Breast epithelium (tissue), 4 donors: ENCODE measurements around the gene COQ9. TPM values are rescaled to one million over a fixed set of nuclear protein-coding genes. Genes with fewer than 3 reads are reported as not detected.
"Not testable (repeated sequence)": the region's sequence is repeated elsewhere in the genome, so short reads cannot be mapped to it uniquely, and the experiment has no call there.

Source experiments
- DNase-seq, 2 donors: peaks; one replicate each; pipeline ENCODE4 v3.0.0-alpha.2; 2019; ENCODE audit warnings: low spot score in 2 of 2
- H3K27ac ChIP-seq, 2 donors: fragments of 200-600 bp; sonication (generic) in 1 of 2; one replicate each; pipeline ENCODE4 v1.5.1; 2016 to 2019; ENCODE audit warnings: mild to moderate bottlenecking in 1 of 2
- H3K27me3 ChIP-seq, 2 donors: fragments of 200-600 bp; sonication (generic) in 1 of 2; one replicate each; pipeline versions ENCODE4 v1.5.1 to v1.6.0; 2017 to 2019; ENCODE audit warnings: control low read depth in 1 of 2, mild to moderate bottlenecking in 1 of 2
- H3K36me3 ChIP-seq: fragments of 200-600 bp; one replicate; pipeline ENCODE4 v1.5.1; 2019
- H3K4me1 ChIP-seq, 2 donors: fragments of 200-600 bp; sonication (generic); one replicate each; pipeline ENCODE4 v1.5.1; 2016 to 2019; ENCODE audit warnings: control low read depth in 1 of 2
- H3K4me3 ChIP-seq, 3 donors: fragments of 200-600 bp; sonication (generic); 1 replicate in 2 of 3; 2 replicates in 1 of 3; pipeline ENCODE4 v1.5.1; 2016 to 2019; ENCODE audit warnings: mild to moderate bottlenecking in 3 of 3, moderate library complexity in 2 of 3
- H3K9me3 ChIP-seq, 2 donors: fragments of 200-600 bp; sonication (generic) in 1 of 2; one replicate each; pipeline ENCODE4 v1.5.1; 2016 to 2019; ENCODE audit warnings: control low read depth in 1 of 2
- CTCF ChIP-seq, 3 donors: fragments of 450-650 bp; IDR thresholded peaks; one replicate each; pipeline ENCODE4 v1.5.1; 2016 to 2017; ENCODE audit warnings: antibody characterized with exemption in 3 of 3, mild to moderate bottlenecking in 3 of 3, moderate library complexity in 3 of 3
- POLR2A ChIP-seq: fragments of 450-650 bp; IDR thresholded peaks from one replicate; pipeline ENCODE4 v1.6.1; 2016; ENCODE audit warnings: antibody characterized with exemption, mild to moderate bottlenecking, moderate library complexity
- POLR2AphosphoS5 ChIP-seq, 3 donors: sonication (generic); formaldehyde crosslinking; IDR thresholded peaks; one replicate each; pipeline ENCODE4 v1.6.1; 2017; ENCODE audit warnings: antibody characterized with exemption in 3 of 3
- intact Hi-C: fragments of 100-400 bp; cut with DNase I; formaldehyde crosslinking; loops from one replicate; pipeline ENCODE4 v1.15.1; 2023; ENCODE audit warnings: low total_unique reads
- total RNA-seq, 3 donors: library from RNA; depleted of rRNA; stranded (reverse); fragments of >200 nt; gene quantifications; one replicate each; pipeline ENCODE4 v1.1.0, GENCODE V29; 2016

Gene COQ9
- total RNA-seq, 3 donors from 2014 or later = 36.0 to 42.6 (median 40.7) TPM

GRCh38 chr16:57427824-57428223, 19.5 kb upstream of the COQ9 start:
- Histone ChIP-seq H3K27ac (no peak overlapping the region), H3K9me3 (no peaks in the 10 kb centered on the region), H3K27me3 (no peaks in the 10 kb centered on the region), H3K4me1 (peaks cover 0 to 4% of the 10 kb centered on the region in 2 donors), H3K4me3 (no peak overlapping the region), H3K36me3 (peaks cover 17% of the 10 kb centered on the region)
- TF ChIP-seq POLR2AphosphoS5 (IDR thresholded peaks at IDR 0.05) (no peak), POLR2A (no peak), CTCF (IDR thresholded peaks at IDR 0.05) (no peak)
- intact Hi-C loops = no loop called here
- DNase-seq = no peak

- no peak for DNase-seq
- TF ChIP-seq POLR2AphosphoS5 (IDR thresholded peaks at IDR 0.05) = no peak
- intact Hi-C loops = no loop called here
Observed at GRCh38 chr16:57430955-57431354, 16.3 kb upstream of the COQ9 start.

GRCh38 chr16:57432505-57432904, 14.8 kb upstream of the COQ9 start:
- DNase-seq = no peak
- intact Hi-C loops = no loop called here
- H3K9me3 ChIP-seq = no peaks in the 10 kb centered on the region
- TF ChIP-seq POLR2AphosphoS5 (IDR thresholded peaks at IDR 0.05) (no peak), CTCF (IDR thresholded peaks at IDR 0.05) (no peak), POLR2A (no peak)
- H3K27me3 ChIP-seq = no peaks in the 10 kb centered on the region
- no peak overlapping the region for H3K27ac ChIP-seq
- peaks cover 25% of the 10 kb centered on the region for H3K36me3 ChIP-seq
- H3K4me1 ChIP-seq = no peaks in the 10 kb centered on the region
- H3K4me3 ChIP-seq = no peak overlapping the region

More at GRCh38 chr16:57430955-57431354, 16.3 kb upstream of the COQ9 start:
- Histone ChIP-seq H3K4me1 (no peaks in the 10 kb centered on the region), H3K27ac (no peak overlapping the region), H3K27me3 (no peaks in the 10 kb centered on the region), H3K9me3 (no peaks in the 10 kb centered on the region), H3K4me3 (no peak overlapping the region), H3K36me3 (peaks cover 25% of the 10 kb centered on the region)

- no peaks in the 10 kb centered on the region for H3K27me3 ChIP-seq
- no peak overlapping the region for H3K27ac ChIP-seq
- no peak for DNase-seq
- TF ChIP-seq CTCF (IDR thresholded peaks at IDR 0.05) = no peak
- no peak for TF ChIP-seq POLR2A
- no peak for TF ChIP-seq POLR2AphosphoS5 (IDR thresholded peaks at IDR 0.05)
- no peak overlapping the region for H3K4me3 ChIP-seq
- peaks cover 25% of the 10 kb centered on the region for H3K36me3 ChIP-seq
- H3K9me3 ChIP-seq = no peaks in the 10 kb centered on the region
- H3K4me1 ChIP-seq = no peaks in the 10 kb centered on the region
- intact Hi-C loops = no loop called here
Observed at GRCh38 chr16:57432989-57433388, 14.3 kb upstream of the COQ9 start.

GRCh38 chr16:57434003-57434402, 13.3 kb upstream of the COQ9 start:
- no peak for TF ChIP-seq CTCF (IDR thresholded peaks at IDR 0.05)
- TF ChIP-seq POLR2A = no peak
- TF ChIP-seq POLR2AphosphoS5 (IDR thresholded peaks at IDR 0.05) = no peak
- H3K4me3 ChIP-seq = no peak overlapping the region
- no peak overlapping the region for H3K27ac ChIP-seq
- peaks cover 29% of the 10 kb centered on the region for H3K36me3 ChIP-seq
- no peaks in the 10 kb centered on the region for H3K9me3 ChIP-seq
- DNase-seq = no peak
- no peaks in the 10 kb centered on the region for H3K27me3 ChIP-seq
- H3K4me1 ChIP-seq = no peaks in the 10 kb centered on the region
- intact Hi-C loops = no loop called here

GRCh38 chr16:57435838-57436237, 11.4 kb upstream of the COQ9 start:
- intact Hi-C loops = no loop called here
- Histone ChIP-seq H3K4me3 (no peak overlapping the region), H3K36me3 (peaks cover 22% of the 10 kb centered on the region), H3K27ac (no peak overlapping the region), H3K4me1 (no peaks in the 10 kb centered on the region), H3K27me3 (no peaks in the 10 kb centered on the region), H3K9me3 (no peaks in the 10 kb centered on the region)
- no peak for TF ChIP-seq CTCF (IDR thresholded peaks at IDR 0.05)
- no peak for TF ChIP-seq POLR2AphosphoS5 (IDR thresholded peaks at IDR 0.05)
- no peak for TF ChIP-seq POLR2A
- DNase-seq = no peak

GRCh38 chr16:57439947-57440346, 7.3 kb upstream of the COQ9 start:
- H3K4me3 ChIP-seq, H3K9me3 ChIP-seq, H3K36me3 ChIP-seq, H3K4me1 ChIP-seq, DNase-seq, H3K27ac ChIP-seq, H3K27me3 ChIP-seq, intact Hi-C loops: not testable (repeated sequence)

- H3K36me3 ChIP-seq, intact Hi-C loops, H3K27ac ChIP-seq, DNase-seq, H3K4me1 ChIP-seq, H3K4me3 ChIP-seq, H3K27me3 ChIP-seq, H3K9me3 ChIP-seq: not testable (repeated sequence)
Observed at GRCh38 chr16:57440551-57440950, 6.7 kb upstream of the COQ9 start.
